Activated CD4-positive, alpha-beta T cell treated with anti-CD3 and anti-CD28 coated beads, Interleukin-2, amount 50 U/mL, for 24 hours (primary cell): Measurements from ENCODE around the gene SLC41A3.
"Not testable (repeated sequence)": the region's sequence is repeated elsewhere in the genome, so short reads cannot be mapped to it uniquely, and the experiment has no call there.

Experiments
- DNase-seq, 2 donors: peaks; one replicate each; pipeline ENCODE4 v3.0.0-alpha.2; 2020; ENCODE audit warnings: low read depth in 1 of 2, low spot score in 1 of 2

Gene SLC41A3

DNA sequence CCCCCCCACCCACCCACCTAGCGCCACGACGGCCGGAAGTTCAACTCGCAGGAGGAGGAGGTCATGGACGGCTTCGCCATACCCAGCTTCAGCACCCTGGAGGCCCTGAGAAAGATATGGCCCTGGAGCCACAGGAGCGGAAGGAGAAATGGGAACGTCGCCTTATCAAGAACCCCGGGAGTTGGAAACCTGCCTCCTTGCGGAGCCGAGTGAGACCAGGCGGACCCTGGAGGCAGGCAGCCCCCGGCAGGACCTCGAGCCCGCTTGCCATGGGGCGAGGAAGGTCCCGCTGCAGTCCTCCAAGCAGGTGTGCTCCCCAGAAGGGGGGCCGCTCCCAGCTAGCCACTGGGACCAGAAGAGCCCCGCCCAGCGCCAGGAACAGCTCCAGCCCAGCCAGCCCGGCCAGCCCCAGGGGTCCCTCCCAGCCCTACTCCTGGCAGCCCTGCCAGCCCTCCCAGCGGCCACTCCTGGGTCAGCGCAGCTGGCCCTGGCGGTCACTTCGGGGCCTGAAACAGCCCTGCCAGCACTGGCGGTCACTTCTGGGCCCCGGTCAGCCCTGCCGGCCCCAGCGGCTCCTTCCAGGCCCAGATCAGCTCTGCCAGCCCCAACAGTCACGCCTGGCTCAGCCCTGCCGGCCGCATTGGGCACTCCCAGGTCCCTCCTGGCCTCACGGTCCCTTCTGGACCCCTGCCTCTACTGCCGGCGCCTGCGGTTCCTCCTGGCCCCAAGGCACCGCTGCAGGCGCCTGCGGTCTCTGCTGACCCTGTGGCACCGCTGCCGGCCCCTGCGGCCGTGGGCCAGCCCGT, 125.2 kb downstream of the SLC41A3 start:
- DNase-seq = no peak

DNA sequence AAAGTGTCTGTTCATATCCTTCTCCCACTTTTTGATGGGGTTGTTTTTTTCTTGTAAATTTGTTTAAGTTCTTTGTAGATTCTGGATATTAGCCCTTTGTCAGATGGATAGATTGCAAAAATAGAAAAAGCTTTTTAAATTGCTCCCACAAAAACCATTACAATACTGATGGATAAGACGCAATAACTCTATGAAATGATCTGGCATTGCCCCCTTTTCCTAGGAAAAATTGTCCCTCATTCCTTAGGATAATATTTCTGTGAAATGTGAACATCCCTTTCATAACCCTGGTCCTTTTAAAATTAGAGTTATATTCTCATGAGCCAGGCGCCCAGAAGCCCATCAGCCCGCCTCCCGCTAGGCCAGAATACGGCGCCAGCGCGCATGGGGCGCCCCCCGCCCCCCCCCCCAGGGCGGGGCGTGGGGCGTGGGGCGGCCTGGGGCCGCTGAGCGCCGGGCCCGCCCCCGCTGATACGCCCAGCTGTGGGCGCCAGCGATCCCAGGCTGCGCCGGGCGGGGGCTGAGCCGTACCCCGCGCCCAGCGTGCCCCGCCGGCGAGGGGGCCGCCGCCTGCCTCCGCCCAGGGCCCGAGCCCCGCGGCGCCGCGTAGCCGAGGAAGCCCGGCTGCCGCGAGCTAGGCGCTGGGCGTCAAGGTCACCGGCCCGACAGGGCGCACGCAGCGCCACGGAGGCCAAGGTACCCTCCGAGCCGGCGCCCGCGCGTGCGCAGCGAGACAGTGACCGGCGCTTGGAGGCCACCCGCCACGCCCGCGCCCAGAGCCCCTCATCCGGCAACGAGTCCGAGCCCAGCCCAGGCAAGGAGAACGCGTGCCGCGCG, 126.0 kb downstream of the SLC41A3 start:
- no peak for DNase-seq

DNA sequence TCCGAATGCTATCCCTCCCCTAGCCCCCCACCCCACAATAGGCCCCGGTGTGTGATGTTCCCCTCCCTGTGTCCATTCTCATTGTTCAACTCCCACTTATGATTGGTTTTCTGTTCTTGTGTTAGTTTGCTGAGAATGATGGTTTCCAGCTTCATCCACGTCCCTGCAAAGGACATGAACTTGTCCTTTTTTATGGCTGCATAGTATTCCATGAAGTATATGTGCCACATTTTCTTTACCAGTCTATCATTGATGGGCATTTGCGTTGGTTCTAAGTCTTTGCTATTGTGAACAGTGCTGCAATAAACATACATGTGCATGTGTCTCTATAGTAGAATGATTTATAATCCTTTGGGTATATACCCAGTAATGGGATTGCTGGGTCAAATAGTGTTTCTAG, 126.9 kb downstream of the SLC41A3 start:
- DNase-seq = not testable (repeated sequence)
